SH-SY5Y (cell line): ENCODE data around the gene ZNF445.
A peak's percentile ranks its signal among the peaks of the same experiment; 100 is the strongest.

Experiments used
- GATA2 ChIP-seq: IDR thresholded peaks from 2 replicates; pipeline ENCODE4 v1.6.1; 2011; ENCODE audit warnings: mild to moderate bottlenecking, low read depth, low read length
- GATA3 ChIP-seq: IDR thresholded peaks from 2 replicates; pipeline ENCODE4 v1.6.1; 2011; ENCODE audit warnings: low read depth, mild to moderate bottlenecking, low read length, moderate library complexity

ZNF445 gene

DNA sequence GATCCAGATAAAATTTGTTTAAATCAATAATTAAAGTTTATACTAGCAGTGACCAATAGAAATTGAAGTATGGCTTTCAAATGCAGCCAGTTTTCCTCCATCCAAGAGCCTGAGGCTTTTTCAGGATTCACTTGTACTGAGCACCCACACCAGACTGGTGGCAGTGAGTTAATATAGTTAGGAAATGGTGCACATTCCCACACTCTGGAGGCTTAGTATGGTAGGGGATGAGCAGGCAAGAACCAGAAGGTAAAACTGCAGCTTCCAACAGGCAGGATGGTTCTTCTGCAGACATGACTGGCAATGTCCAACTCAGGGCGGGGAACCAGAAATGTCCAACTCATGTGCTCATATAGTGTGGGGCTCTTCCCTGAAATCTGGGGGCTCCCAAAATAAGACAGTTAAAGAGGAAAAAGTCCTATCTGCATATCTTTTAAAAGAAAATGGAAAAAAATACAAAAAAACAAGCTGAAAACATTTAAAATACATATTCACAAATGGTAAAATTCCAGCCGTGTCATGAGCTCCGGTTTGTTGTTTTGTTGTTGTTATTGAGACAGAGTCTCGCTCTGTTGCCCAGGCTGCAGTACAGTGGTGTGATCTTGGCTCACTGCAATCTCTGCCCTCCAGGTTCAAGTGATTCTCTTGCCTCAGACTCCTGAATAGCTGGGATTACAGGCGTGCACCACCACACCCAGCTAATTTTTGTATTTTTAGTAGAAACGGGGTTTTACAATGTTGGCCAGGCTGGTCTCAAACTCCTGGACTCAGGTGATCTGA is 18.4 kb upstream of the ZNF445 start:
- TF ChIP-seq GATA3: no peak
- TF ChIP-seq GATA2: no peak

DNA sequence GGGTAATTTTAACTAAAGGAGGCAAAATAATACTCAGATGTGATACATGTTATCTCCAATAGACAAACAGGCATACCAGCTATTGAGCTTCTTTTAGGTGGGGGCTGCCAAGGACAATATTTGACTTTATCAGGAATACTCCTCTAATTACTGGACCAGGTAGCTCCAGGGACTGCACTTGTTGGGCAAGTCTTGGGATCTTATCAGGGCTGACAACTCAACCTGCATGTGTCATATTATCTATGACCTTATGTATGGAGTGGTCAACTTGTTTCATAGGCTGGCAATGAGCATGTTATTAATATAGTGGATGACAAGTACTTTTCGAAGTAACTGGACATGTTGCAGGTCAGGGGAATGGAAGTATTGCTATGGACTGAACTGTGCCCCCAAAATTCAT is 15.0 kb upstream of the ZNF445 start:
- TF ChIP-seq GATA3 (no peak), GATA2 (no peak)

DNA sequence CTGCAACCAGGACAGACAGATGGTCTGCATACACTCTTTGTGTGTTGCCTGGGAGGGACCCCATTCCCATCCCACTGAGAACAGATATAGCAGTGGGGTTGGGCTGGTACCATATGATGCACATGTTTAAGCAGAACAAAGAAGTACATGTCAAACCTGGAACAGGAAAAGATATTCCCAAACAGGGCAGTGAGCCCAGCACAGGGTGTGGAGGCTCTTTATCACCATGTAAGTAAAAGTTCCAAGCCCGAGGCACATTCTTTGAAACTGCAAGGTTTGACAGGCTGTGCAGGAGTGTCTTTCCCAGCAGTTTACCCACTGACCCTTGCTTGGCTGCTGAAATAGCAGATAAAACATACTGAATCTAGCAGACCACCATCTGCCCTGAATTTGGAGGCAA is 5.3 kb upstream of the ZNF445 start:
- no peak for TF ChIP-seq GATA2
- no peak for TF ChIP-seq GATA3

GRCh38 chr3:44478606-44479094 is 1.2 kb upstream of the ZNF445 start:
- TF ChIP-seq GATA3: no peak
- no peak for TF ChIP-seq GATA2

GRCh38 chr3:44478055-44478468 is 592 bp upstream of the ZNF445 start:
- TF ChIP-seq GATA2 (no peak), GATA3 (no peak)

DNA sequence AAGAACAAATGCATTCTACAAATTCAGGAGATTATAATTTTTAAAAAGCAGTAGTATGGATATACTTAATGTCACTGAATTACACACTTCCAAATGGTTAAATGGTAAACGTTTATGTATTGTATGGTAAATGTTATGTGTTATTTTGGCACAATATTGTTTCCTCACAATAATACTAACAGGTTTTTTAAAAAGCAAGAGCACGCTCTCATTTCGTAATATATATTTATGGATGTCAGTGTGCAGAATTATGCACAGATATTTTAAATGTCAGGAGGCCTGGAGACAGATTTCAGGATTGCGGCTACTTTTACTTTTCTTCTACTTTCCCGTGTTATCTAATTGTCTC is 533 bp downstream of the ZNF445 start:
- TF ChIP-seq GATA3 (no peak), GATA2 (no peak)

- no peak for TF ChIP-seq GATA3
- no peak for TF ChIP-seq GATA2
Measured at GRCh38 chr3:44476181-44476611, 1.3 kb downstream of the ZNF445 start.

DNA sequence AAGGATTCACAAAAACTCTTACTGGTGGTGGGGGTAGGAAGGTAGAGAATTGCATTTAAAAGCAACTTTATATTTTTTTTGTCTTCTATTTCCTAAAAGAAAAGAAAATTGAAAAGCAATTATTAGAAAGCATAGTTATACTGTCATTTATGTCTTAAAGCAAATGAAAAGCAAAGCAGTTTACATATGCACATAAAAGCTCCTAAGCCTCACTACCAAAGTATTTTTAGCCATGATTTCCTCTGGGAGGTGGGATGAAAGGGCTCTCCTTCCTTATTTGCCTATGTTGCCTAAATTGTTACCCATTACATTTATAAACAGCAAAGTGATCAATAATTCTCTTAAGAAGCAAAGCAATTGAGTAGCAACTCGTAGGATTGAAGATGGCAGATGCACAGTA is 7.0 kb downstream of the ZNF445 start:
- TF ChIP-seq GATA2 (no peak), GATA3 (no peak)

- TF ChIP-seq GATA3 (no peak), GATA2 (no peak)
Measured at GRCh38 chr3:44469914-44470313, 7.6 kb downstream of the ZNF445 start.

- TF ChIP-seq GATA3: no peak
- no peak for TF ChIP-seq GATA2
Measured at GRCh38 chr3:44468572-44469520, 8.6 kb downstream of the ZNF445 start.

- TF ChIP-seq GATA3: no peak
- TF ChIP-seq GATA2: no peak
Measured at GRCh38 chr3:44467241-44467640, 10.2 kb downstream of the ZNF445 start.

DNA sequence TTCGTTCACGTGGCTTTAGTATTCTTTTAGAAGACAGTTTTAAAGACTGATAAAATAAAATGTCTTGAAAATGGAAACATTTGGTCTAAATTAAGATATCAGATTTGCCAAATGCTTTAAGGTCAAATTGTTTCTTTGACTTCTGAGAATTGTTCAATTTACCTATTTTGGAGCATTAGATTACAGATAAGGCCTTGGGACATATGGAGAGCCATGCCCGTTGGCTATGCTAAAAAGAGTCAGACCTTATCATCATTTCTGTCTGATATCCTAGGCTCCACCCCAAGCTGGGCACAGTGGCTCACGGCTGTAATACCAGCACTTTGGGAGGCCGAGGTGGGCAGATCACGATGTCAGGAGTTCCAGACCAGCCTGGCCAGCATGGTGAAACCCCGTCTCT is 13.0 kb downstream of the ZNF445 start:
- TF ChIP-seq GATA3 (peak; percentile 84), GATA2 (peak; percentile 57)

DNA sequence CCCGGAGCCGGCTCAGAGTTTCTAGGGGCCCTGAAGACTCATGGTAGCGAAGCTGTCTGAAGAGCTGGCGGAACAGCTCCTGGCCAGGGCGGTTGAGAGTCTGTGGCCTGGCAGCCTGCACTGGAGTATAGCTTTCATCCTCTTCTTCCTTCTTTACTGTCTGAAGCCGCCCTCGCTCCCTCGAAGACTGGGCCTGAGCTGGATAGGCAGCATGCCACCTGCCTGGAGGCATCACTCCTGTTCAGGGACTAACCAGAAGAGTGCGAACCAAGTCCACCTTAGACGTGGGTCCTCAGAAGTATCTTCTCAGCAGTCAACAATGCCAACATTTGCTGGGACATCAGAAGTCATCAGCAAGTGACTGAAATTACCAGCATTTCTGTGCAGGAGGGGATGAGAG is 22.2 kb downstream of the ZNF445 start:
- no peak for TF ChIP-seq GATA3
- no peak for TF ChIP-seq GATA2

DNA sequence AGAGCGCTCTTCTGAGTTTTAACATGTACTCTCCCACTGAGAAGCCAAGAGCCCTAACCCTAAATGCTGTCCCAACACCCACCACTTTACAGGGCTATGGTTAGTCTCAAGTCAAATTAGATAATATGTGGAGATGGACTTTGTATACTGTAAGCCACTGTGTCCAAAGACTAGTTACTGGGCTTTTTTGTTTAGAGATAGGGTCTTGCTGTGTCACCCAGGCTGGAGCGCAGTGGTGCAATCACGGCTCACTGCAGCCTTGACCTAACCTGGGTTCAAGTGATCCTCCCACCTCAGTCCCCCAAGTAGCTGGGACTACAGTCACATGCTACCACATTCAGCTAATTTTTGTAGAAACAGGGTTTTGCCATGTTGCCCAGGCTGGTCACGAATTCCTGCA is 23.2 kb downstream of the ZNF445 start:
- TF ChIP-seq GATA2 (no peak), GATA3 (no peak)
